Keratinocyte (primary cell): ENCODE results near the gene HNRNPM.

ENCODE experiments used
- EZH2 ChIP-seq: IDR thresholded peaks from one replicate; pipeline ENCODE4 v1.6.1; 2012; ENCODE audit warnings: inconsistent platforms, mild to moderate bottlenecking, low read length, moderate library complexity
- TF ChIP-seq, protein P1 (sequence below), 3 experiments: IDR thresholded peaks in 1 of 3; conservative IDR thresholded peaks in 1 of 3; optimal IDR thresholded peaks in 1 of 3; 2 replicates in 2 of 3; 3 replicates in 1 of 3; pipeline versions ENCODE3 to v1.5.1; 2011; ENCODE audit warnings: low read length in 3 of 3, mild to moderate bottlenecking in 3 of 3, moderate library complexity in 2 of 3, control low read depth in 1 of 3, inconsistent platforms in 1 of 3; ENCODE audit not compliant: insufficient read depth in 2 of 3; ENCODE audit errors: extremely low read depth in 1 of 3

- TF ChIP-seq, protein P1, sequence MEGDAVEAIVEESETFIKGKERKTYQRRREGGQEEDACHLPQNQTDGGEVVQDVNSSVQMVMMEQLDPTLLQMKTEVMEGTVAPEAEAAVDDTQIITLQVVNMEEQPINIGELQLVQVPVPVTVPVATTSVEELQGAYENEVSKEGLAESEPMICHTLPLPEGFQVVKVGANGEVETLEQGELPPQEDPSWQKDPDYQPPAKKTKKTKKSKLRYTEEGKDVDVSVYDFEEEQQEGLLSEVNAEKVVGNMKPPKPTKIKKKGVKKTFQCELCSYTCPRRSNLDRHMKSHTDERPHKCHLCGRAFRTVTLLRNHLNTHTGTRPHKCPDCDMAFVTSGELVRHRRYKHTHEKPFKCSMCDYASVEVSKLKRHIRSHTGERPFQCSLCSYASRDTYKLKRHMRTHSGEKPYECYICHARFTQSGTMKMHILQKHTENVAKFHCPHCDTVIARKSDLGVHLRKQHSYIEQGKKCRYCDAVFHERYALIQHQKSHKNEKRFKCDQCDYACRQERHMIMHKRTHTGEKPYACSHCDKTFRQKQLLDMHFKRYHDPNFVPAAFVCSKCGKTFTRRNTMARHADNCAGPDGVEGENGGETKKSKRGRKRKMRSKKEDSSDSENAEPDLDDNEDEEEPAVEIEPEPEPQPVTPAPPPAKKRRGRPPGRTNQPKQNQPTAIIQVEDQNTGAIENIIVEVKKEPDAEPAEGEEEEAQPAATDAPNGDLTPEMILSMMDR (optimal IDR thresholded peaks at IDR 0.05 in 1 of 3, IDR thresholded peaks at IDR 0.05 in 1 of 3, conservative IDR thresholded peaks at IDR 0.05 in 1 of 3; ENCODE audit: extremely low read depth in 1 of 3, insufficient read depth in 2 of 3, low read length in 3 of 3), result no peak
- TF ChIP-seq EZH2, result no peak
Observed at GRCh38 chr19:8475005-8475404, 30.2 kb downstream of the HNRNPM start.
